HepG2 (cell line): Measurements from ENCODE around the gene SP6. TPM values are rescaled to one million over a fixed set of nuclear protein-coding genes. Genes with fewer than 3 reads are reported as not detected.

Source experiments
- ASH2L ChIP-seq: fragments of 300-600, 200-600 bp; sonication (generic); IDR thresholded peaks from 2 replicates; pipeline ENCODE4 v1.7.0; 2017; ENCODE audit warnings: low read depth, mild to moderate bottlenecking, moderate library complexity, mixed read lengths, low read length; ENCODE audit not compliant: insufficient read length
- CC2D1A ChIP-seq: sonication (generic); formaldehyde crosslinking; IDR thresholded peaks from 2 replicates; pipeline ENCODE4 v1.8.1; 2023; ENCODE audit warnings: mild to moderate bottlenecking, missing genetic modification reagents
- NR1H2 ChIP-seq: sonication (generic); formaldehyde crosslinking; IDR thresholded peaks from 2 replicates; pipeline ENCODE4 v1.8.1; 2022; ENCODE audit warnings: low read depth, missing genetic modification reagents, borderline replicate concordance
- ONECUT2 ChIP-seq: sonication (generic); formaldehyde crosslinking; IDR thresholded peaks from 2 replicates; pipeline ENCODE4 v1.4.0; 2020; ENCODE audit warnings: missing genetic modification reagents
- ZBTB46 ChIP-seq: sonication (generic); formaldehyde crosslinking; IDR thresholded peaks from 2 replicates; pipeline ENCODE4 v1.4.0; 2020; ENCODE audit warnings: mild to moderate bottlenecking, missing genetic modification reagents, borderline replicate concordance
- ZNF598 ChIP-seq: sonication (generic); formaldehyde crosslinking; IDR thresholded peaks from 2 replicates; pipeline ENCODE4 v1.5.1; 2020; ENCODE audit warnings: mild to moderate bottlenecking, missing genetic modification reagents, borderline replicate concordance
- ZNF816 ChIP-seq: sonication (generic); formaldehyde crosslinking; IDR thresholded peaks from 2 replicates; pipeline ENCODE4 v1.8.0; 2022; ENCODE audit warnings: missing genetic modification reagents, mild to moderate bottlenecking, borderline replicate concordance
- polyA plus RNA-seq, 8 experiments: library from polyadenylated mRNA; depleted of rRNA in 3 of 8; stranded (reverse) in 7 of 8; unstranded in 1 of 8; fragments of >200 nt; fragmentation: Illumina TruSeq in 4 of 8; extraction: Trizol in 4 of 8; gene quantifications; 2 replicates each; pipeline versions ENCODE4 v1.2.1 to v1.2.3, GENCODE V29; 2011 to 2016; ENCODE audit warnings: low read depth in 4 of 8, missing spikeins in 1 of 8, mixed read lengths in 1 of 8; ENCODE audit not compliant: insufficient read depth in 1 of 8
- total RNA-seq, 5 experiments: library from RNA; depleted of rRNA; stranded (reverse); fragments of >200 nt; fragmentation: Illumina TruSeq; extraction: Trizol; gene quantifications; 2 replicates each; pipeline ENCODE4 v1.2.3, GENCODE V29; 2016; ENCODE audit warnings: low read depth in 1 of 5
- TF ChIP-seq, protein P1 (sequence below): sonication (generic); formaldehyde crosslinking; IDR thresholded peaks from 2 replicates; pipeline ENCODE4 v1.5.0; 2020; ENCODE audit warnings: missing genetic modification reagents
- TF ChIP-seq, protein P2 (sequence below): IDR thresholded peaks from 2 replicates; pipeline ENCODE4 v1.6.1; 2016; ENCODE audit warnings: missing compliant biosample characterization, missing genetic modification reagents, borderline replicate concordance

SP6 gene
- total and polyA plus RNA-seq, 2 of the 13 experiments (the other 11 are each of a cell fraction or from before 2014, with no cell fraction given) = 0.07 TPM

DNA sequence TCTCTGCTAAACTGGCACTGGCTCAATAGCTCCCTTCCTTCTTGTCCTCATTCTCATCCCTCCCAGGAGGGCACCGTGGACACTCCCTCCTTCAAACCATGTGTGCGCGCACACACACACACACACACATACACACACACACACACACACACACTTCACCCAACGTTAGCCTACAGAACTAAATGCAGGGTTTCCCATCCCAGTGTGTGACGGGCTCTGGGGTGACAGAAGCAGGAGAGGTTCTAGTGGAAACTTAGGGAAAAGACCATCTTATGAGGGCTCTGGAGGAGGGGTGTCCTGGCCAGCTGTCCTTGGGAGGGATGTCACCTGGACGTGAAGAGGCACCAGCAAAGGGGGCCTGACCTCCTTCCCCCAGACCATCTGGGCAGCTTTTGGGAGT, 49.1 kb downstream of the SP6 start (continued):
- no peak for TF ChIP-seq ZNF598 (CRISPR knock-in tag)
- no peak for TF ChIP-seq NR1H2
- no peak for TF ChIP-seq ZNF816 (CRISPR knock-in tag)
- no peak for TF ChIP-seq CC2D1A (CRISPR knock-in tag)
- no peak for TF ChIP-seq ONECUT2 (CRISPR knock-in tag)
- TF ChIP-seq, protein P1, sequence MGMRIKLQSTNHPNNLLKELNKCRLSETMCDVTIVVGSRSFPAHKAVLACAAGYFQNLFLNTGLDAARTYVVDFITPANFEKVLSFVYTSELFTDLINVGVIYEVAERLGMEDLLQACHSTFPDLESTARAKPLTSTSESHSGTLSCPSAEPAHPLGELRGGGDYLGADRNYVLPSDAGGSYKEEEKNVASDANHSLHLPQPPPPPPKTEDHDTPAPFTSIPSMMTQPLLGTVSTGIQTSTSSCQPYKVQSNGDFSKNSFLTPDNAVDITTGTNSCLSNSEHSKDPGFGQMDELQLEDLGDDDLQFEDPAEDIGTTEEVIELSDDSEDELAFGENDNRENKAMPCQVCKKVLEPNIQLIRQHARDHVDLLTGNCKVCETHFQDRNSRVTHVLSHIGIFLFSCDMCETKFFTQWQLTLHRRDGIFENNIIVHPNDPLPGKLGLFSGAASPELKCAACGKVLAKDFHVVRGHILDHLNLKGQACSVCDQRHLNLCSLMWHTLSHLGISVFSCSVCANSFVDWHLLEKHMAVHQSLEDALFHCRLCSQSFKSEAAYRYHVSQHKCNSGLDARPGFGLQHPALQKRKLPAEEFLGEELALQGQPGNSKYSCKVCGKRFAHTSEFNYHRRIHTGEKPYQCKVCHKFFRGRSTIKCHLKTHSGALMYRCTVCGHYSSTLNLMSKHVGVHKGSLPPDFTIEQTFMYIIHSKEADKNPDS (CRISPR knock-in tag) = no peak
- TF ChIP-seq ASH2L = no peak
- no peak for TF ChIP-seq ZBTB46
- TF ChIP-seq, protein P2, sequence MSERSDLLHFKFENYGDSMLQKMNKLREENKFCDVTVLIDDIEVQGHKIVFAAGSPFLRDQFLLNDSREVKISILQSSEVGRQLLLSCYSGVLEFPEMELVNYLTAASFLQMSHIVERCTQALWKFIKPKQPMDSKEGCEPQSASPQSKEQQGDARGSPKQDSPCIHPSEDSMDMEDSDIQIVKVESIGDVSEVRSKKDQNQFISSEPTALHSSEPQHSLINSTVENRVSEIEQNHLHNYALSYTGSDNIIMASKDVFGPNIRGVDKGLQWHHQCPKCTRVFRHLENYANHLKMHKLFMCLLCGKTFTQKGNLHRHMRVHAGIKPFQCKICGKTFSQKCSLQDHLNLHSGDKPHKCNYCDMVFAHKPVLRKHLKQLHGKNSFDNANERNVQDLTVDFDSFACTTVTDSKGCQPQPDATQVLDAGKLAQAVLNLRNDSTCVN = no peak
- TF ChIP-seq, all 625 proteins: peak for 0
